Measurements from ENCODE around the gene KHK. TPM values are rescaled to one million over a fixed set of nuclear protein-coding genes. Genes with fewer than 3 reads are reported as not detected.

KHK gene
- total RNA-seq, 1 donor from 2014 or later, result 2.9 TPM

DNA sequence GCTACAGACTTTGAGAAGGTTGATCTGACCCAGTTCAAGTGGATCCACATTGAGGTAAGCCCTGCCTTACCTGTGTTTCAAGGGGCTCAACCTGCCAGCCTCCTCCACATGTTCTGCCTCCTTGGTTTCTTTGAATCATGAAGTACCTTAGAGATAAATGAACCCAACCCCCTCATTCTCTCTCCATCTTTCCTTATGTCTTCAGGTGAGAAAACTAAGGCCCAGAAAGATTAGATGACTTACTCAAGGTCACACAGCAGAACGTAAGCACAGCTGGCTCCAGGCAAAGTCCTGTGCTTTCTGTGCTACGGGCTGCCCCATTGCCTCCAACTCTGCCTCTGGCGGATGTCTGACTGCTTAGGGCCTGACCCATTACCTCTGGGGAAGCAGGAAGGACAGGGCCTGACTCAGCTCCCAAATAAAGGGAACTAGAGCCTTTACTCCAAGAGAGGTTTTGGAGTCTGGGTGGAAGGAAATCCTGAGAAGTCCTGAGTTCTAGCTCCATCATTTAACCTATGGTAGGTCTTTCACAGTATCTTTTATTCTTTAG lies 10.3 kb downstream of the KHK start:
- Histone ChIP-seq H3K36me3 (peaks cover 5% of the 10 kb centered on the region), H3K4me1 (peaks cover 12% of the 10 kb centered on the region), H3K4me3 (no peak overlapping the region), H3K27me3 (ENCODE audit: low read depth) (no peaks in the 10 kb centered on the region), H3K9me3 (replicated peaks) (no peaks in the 10 kb centered on the region), H3K27ac (replicated peaks) (peak overlapping the region; percentile 75)
- intact Hi-C loops (cut with micrococcal nuclease), result loop anchor here (10.0 kb wide), 2 partner anchors 118 to 198 kb away; partner anchors contain the start of genes ATRAID, CAD and SLC5A6
- no peak for DNase-seq
- no peak for TF ChIP-seq CTCF (IDR thresholded peaks at IDR 0.05; ENCODE audit: borderline replicate concordance)

DNA sequence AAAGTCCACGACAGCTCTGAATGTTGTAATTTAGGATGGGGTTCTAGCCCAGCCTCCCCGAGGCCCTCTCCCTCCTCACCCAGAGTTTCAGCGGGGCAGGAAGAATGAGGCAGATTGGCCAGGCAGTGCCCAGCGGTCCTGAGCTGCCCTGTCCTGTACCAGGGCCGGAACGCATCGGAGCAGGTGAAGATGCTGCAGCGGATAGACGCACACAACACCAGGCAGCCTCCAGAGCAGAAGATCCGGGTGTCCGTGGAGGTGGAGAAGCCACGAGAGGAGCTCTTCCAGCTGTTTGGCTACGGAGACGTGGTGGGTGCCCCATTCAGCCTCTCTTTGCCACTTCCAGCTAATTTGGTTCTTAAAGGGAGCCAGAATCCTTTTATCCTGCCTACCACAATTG lies 10.8 kb downstream of the KHK start:
- H3K27me3 ChIP-seq (ENCODE audit: low read depth), result no peaks in the 10 kb centered on the region
- peaks cover 5% of the 10 kb centered on the region for H3K36me3 ChIP-seq
- no peak overlapping the region for H3K4me3 ChIP-seq
- no peaks in the 10 kb centered on the region for H3K9me3 ChIP-seq (replicated peaks)
- H3K4me1 ChIP-seq, result peaks cover 12% of the 10 kb centered on the region
- H3K27ac ChIP-seq (replicated peaks), result no peak overlapping the region
- no peak for DNase-seq
- intact Hi-C loops (cut with micrococcal nuclease), result loop anchor here (10.0 kb wide), 2 partner anchors 117 to 197 kb away; partner anchors contain the start of genes ATRAID, CAD and SLC5A6
- no peak for TF ChIP-seq CTCF (IDR thresholded peaks at IDR 0.05; ENCODE audit: borderline replicate concordance)

- peaks cover 12% of the 10 kb centered on the region for H3K4me1 ChIP-seq
- intact Hi-C loops (cut with micrococcal nuclease), result loop anchor here (10.0 kb wide), 2 partner anchors 115 to 195 kb away; partner anchors contain the start of genes ATRAID, CAD and SLC5A6
- H3K36me3 ChIP-seq, result peaks cover 5% of the 10 kb centered on the region
- H3K27me3 ChIP-seq (ENCODE audit: low read depth), result peaks cover 7% of the 10 kb centered on the region
- no peak for DNase-seq
- H3K27ac ChIP-seq (replicated peaks), result no peak overlapping the region
- no peak for TF ChIP-seq CTCF (IDR thresholded peaks at IDR 0.05; ENCODE audit: borderline replicate concordance)
- no peak overlapping the region for H3K4me3 ChIP-seq
- no peaks in the 10 kb centered on the region for H3K9me3 ChIP-seq (replicated peaks)
Observed at GRCh38 chr2:27099334-27099955, 12.9 kb downstream of the KHK start.

GRCh38 chr2:27100036-27100435 lies 13.5 kb downstream of the KHK start:
- TF ChIP-seq CTCF (IDR thresholded peaks at IDR 0.05; ENCODE audit: borderline replicate concordance), result no peak
- Histone ChIP-seq H3K9me3 (replicated peaks) (no peaks in the 10 kb centered on the region), H3K27me3 (ENCODE audit: low read depth) (peaks cover 13% of the 10 kb centered on the region), H3K4me1 (peaks cover 12% of the 10 kb centered on the region), H3K36me3 (peaks cover 5% of the 10 kb centered on the region), H3K4me3 (no peak overlapping the region), H3K27ac (replicated peaks) (no peak overlapping the region)
- no peak for DNase-seq
- intact Hi-C loops (cut with micrococcal nuclease), result no loop called here

DNA sequence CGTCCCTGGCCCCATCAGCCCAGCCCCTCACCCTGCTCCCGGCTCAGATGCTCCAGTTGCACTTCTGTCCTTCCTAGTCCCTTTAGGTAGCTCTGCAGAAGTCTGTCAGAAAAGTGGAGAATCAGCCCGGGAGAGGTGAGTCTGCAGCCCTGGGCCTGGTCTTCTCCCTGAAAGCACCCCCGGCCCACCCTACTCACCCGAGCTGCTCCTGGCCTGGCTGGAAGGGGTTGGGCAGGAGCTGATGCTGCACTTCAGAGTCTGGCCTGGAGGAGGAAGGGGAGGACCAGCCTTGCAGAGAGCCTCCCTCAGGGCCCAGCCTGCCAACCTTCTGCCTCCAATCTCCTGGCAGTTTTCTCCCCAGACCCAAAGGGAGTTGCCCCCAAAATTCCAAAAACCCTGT lies 15.8 kb downstream of the KHK start:
- Histone ChIP-seq H3K9me3 (replicated peaks) (no peaks in the 10 kb centered on the region), H3K36me3 (peaks cover 5% of the 10 kb centered on the region), H3K27me3 (ENCODE audit: low read depth) (peaks cover 35% of the 10 kb centered on the region), H3K27ac (replicated peaks) (no peak overlapping the region), H3K4me3 (no peak overlapping the region), H3K4me1 (no peaks in the 10 kb centered on the region)
- TF ChIP-seq CTCF (IDR thresholded peaks at IDR 0.05; ENCODE audit: borderline replicate concordance), result no peak
- no peak for DNase-seq
- intact Hi-C loops (cut with micrococcal nuclease), result no loop called here

All from left ventricle myocardium inferior (tissue), 1 donor.